Glutamatergic neuron (in vitro differentiated cells): Measurements from ENCODE around the gene PITX3. TPM values are rescaled to one million over a fixed set of nuclear protein-coding genes. Genes with fewer than 3 reads are reported as not detected.
A peak's percentile ranks its signal among the peaks of the same experiment; 100 is the strongest.
"Not testable (repeated sequence)": the region's sequence is repeated elsewhere in the genome, so short reads cannot be mapped to it uniquely, and the experiment has no call there.

Source experiments
- DNase-seq: peaks from one replicate; pipeline ENCODE4 v3.0.0; 2022
- H3K27ac Mint-ChIP-seq: one replicate; pipeline ENCODE4 v1.8.0; 2020; ENCODE audit warnings: mild to moderate bottlenecking, mixed read lengths, inconsistent platforms; ENCODE audit not compliant: unreplicated experiment
- H3K27me3 Mint-ChIP-seq: one replicate; pipeline ENCODE4 v1.8.0; 2020; ENCODE audit warnings: mild to moderate bottlenecking, moderate library complexity, mixed read lengths, inconsistent platforms; ENCODE audit not compliant: unreplicated experiment
- H3K36me3 Mint-ChIP-seq: one replicate; pipeline ENCODE4 v1.8.0; 2020; ENCODE audit warnings: mild to moderate bottlenecking, mixed read lengths, inconsistent platforms; ENCODE audit not compliant: unreplicated experiment
- H3K4me1 Mint-ChIP-seq: one replicate; pipeline ENCODE4 v1.8.0; 2020; ENCODE audit warnings: mild to moderate bottlenecking, low read depth, mixed read lengths, inconsistent platforms; ENCODE audit not compliant: unreplicated experiment
- H3K4me3 Mint-ChIP-seq: one replicate; pipeline ENCODE4 v1.8.0; 2020; ENCODE audit warnings: mild to moderate bottlenecking, mixed read lengths, inconsistent platforms; ENCODE audit not compliant: unreplicated experiment
- H3K9me3 Mint-ChIP-seq: one replicate; pipeline ENCODE4 v1.8.0; 2020; ENCODE audit warnings: mild to moderate bottlenecking, moderate library complexity, mixed read lengths, inconsistent platforms; ENCODE audit not compliant: unreplicated experiment
- CTCF ChIP-seq: fragments of 200-600 bp; sonication (generic); IDR thresholded peaks from one replicate; pipeline ENCODE4 v1.5.0; 2021; ENCODE audit not compliant: partially characterized antibody, unreplicated experiment
- total RNA-seq: library from RNA; stranded (reverse); fragmentation: NEBNext Ultra II Directional; extraction: Animal tissue kit (Norgen Biotek cat#: 25700); gene quantifications from one replicate; pipeline ENCODE4 v1.2.1, GENCODE V29; 2021; ENCODE audit not compliant: unreplicated experiment

Gene PITX3
- total RNA-seq, 1 donor from 2014 or later = not detected

GRCh38 chr10:102225646-102226541 is 15.4 kb downstream of the PITX3 start, which contains the start of gene ELOVL3:
Gene ELOVL3, plus strand, starts transcription at chr10:102226299. Its CDS starts 250 bp downstream, at chr10:102226549.
- Mint-ChIP-seq H3K36me3 (no peaks in the 10 kb centered on the region), H3K27me3 (peaks cover 30% of the 10 kb centered on the region), H3K27ac (no peak within 1 kb of the TSS), H3K9me3 (peaks cover 3% of the 10 kb centered on the region), H3K4me3 (peak within 1 kb of the TSS; percentile 78), H3K4me1 (no peaks in the 10 kb centered on the region)
- TF ChIP-seq CTCF = no peak
- peak; percentile 92 for DNase-seq

GRCh38 chr10:102222797-102223196 is 18.5 kb downstream of the PITX3 start:
- H3K4me1 Mint-ChIP-seq = no peaks in the 10 kb centered on the region
- H3K4me3 Mint-ChIP-seq = no peak overlapping the region
- H3K27me3 Mint-ChIP-seq = peaks cover 15% of the 10 kb centered on the region
- H3K36me3 Mint-ChIP-seq = no peaks in the 10 kb centered on the region
- DNase-seq = no peak
- no peak overlapping the region for H3K27ac Mint-ChIP-seq
- TF ChIP-seq CTCF = no peak
- H3K9me3 Mint-ChIP-seq = peaks cover 2% of the 10 kb centered on the region

GRCh38 chr10:102220612-102221011 is 20.7 kb downstream of the PITX3 start:
- no peak for DNase-seq
- Mint-ChIP-seq H3K27me3 (peaks cover 13% of the 10 kb centered on the region), H3K27ac (no peak overlapping the region), H3K9me3 (peaks cover 2% of the 10 kb centered on the region), H3K36me3 (no peaks in the 10 kb centered on the region), H3K4me3 (no peak overlapping the region), H3K4me1 (no peaks in the 10 kb centered on the region)
- no peak for TF ChIP-seq CTCF

- DNase-seq = no peak
- Mint-ChIP-seq H3K27me3 (peaks cover 13% of the 10 kb centered on the region), H3K4me1 (no peaks in the 10 kb centered on the region), H3K9me3 (peaks cover 3% of the 10 kb centered on the region), H3K27ac (no peak overlapping the region), H3K36me3 (no peaks in the 10 kb centered on the region), H3K4me3 (no peak overlapping the region)
- TF ChIP-seq CTCF = no peak
These were observed 21.9 kb downstream of the PITX3 start for GRCh38 chr10:102219370-102219769.

- H3K36me3 Mint-ChIP-seq = not testable (repeated sequence)
These were observed 27.7 kb downstream of the PITX3 start for GRCh38 chr10:102213599-102213998.

More at GRCh38 chr10:102213599-102213998, 27.7 kb downstream of the PITX3 start:
- not testable (repeated sequence) for H3K27ac Mint-ChIP-seq, DNase-seq, H3K27me3 Mint-ChIP-seq, H3K4me1 Mint-ChIP-seq, H3K4me3 Mint-ChIP-seq, H3K9me3 Mint-ChIP-seq
